ENCODE data around the gene SLC12A7.

GRCh38 chr5:1077026-1077425, 34.8 kb downstream of the SLC12A7 start:
- TF ChIP-seq CTCF (IDR thresholded peaks at IDR 0.05): no peak
- no peak for TF ChIP-seq POLR2A (IDR thresholded peaks at IDR 0.05)

All from testis (tissue), 2 donors.